Measurements from ENCODE around the gene DLX1. TPM values are rescaled to one million over a fixed set of nuclear protein-coding genes. Genes with fewer than 3 reads are reported as not detected.

The DLX1 gene
- total and polyA plus RNA-seq, 9 of the 15 experiments (the other 6 are each of a cell fraction or from before 2014, with no cell fraction given), result 1.9 to 26.2 (median 9.6) TPM

DNA sequence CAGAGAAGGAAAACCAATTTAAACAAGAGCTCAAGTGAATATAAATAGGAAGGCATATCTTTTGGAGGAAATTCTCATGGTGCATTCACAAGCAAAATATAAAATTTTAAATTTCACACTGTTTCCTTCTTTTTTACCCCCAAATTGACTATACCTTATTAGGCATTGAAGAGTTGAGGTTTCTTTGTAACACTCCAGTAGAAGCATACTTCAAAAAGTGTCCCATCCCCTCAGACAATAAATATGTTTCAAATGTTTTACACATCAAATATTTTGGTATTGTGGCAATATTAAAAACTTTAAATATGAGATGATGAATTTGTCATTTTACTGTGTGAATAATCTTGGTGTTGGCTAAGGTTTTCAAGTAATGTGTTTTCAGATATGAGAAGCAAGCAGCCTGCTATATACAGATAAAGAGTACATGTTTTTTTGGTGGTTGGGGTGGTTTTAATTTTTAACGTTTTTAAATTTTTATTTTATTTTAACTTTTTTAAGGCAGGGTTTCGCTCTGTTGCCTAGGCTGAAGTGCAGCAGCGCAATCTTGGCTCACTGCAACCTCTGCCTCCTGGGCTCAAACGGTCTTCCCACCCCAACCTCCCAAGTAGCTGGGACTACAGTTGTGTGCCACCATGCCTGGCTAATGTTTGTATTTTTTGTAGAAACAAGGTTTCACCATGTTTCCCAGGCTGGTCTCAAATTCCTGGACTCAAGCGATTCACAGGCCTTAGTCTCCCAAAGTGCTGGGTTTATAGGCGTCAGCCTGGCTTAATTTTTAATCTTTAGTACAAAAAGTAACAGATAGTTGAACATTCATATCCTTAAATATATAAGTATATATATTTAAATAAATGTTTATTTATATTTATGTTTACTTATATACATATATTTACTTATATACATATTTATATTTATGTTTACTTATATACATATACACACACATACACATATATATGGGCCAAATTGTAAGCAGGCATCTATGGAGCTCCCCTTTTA lies 36.5 kb upstream of the DLX1 start (continued):
- peak; percentile 35; the same call in 1 of the 2 replicates for TF ChIP-seq GATAD2B (IDR thresholded peaks at IDR 0.05; ENCODE audit: borderline replicate concordance)
- TF ChIP-seq, protein P1, sequence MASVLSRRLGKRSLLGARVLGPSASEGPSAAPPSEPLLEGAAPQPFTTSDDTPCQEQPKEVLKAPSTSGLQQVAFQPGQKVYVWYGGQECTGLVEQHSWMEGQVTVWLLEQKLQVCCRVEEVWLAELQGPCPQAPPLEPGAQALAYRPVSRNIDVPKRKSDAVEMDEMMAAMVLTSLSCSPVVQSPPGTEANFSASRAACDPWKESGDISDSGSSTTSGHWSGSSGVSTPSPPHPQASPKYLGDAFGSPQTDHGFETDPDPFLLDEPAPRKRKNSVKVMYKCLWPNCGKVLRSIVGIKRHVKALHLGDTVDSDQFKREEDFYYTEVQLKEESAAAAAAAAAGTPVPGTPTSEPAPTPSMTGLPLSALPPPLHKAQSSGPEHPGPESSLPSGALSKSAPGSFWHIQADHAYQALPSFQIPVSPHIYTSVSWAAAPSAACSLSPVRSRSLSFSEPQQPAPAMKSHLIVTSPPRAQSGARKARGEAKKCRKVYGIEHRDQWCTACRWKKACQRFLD (CRISPR knock-in tag; IDR thresholded peaks at IDR 0.05), result peak; percentile 12; the same call in 1 of the 2 replicates
- TF ChIP-seq CBFA2T2 (conservative IDR thresholded peaks at IDR 0.05), result no peak; the same call in 1 of the 2 replicates
- 0 out of 2 replicates have a peak, but pooled peaks have one; percentile 59 for TF ChIP-seq ZNF197 (CRISPR knock-in tag; IDR thresholded peaks at IDR 0.05; ENCODE audit: low read depth)
- TF ChIP-seq HDAC3 (IDR thresholded peaks at IDR 0.05; ENCODE audit: borderline replicate concordance, partially characterized antibody), result peak; percentile 46
- TF ChIP-seq, protein P2, sequence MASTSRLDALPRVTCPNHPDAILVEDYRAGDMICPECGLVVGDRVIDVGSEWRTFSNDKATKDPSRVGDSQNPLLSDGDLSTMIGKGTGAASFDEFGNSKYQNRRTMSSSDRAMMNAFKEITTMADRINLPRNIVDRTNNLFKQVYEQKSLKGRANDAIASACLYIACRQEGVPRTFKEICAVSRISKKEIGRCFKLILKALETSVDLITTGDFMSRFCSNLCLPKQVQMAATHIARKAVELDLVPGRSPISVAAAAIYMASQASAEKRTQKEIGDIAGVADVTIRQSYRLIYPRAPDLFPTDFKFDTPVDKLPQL (IDR thresholded peaks at IDR 0.05; ENCODE audit: extremely low read depth, insufficient read length), result no peak
- TF ChIP-seq, protein P3, sequence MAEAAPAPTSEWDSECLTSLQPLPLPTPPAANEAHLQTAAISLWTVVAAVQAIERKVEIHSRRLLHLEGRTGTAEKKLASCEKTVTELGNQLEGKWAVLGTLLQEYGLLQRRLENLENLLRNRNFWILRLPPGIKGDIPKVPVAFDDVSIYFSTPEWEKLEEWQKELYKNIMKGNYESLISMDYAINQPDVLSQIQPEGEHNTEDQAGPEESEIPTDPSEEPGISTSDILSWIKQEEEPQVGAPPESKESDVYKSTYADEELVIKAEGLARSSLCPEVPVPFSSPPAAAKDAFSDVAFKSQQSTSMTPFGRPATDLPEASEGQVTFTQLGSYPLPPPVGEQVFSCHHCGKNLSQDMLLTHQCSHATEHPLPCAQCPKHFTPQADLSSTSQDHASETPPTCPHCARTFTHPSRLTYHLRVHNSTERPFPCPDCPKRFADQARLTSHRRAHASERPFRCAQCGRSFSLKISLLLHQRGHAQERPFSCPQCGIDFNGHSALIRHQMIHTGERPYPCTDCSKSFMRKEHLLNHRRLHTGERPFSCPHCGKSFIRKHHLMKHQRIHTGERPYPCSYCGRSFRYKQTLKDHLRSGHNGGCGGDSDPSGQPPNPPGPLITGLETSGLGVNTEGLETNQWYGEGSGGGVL (CRISPR knock-in tag; IDR thresholded peaks at IDR 0.05), result no peak
- peak; percentile 9; the same call in 1 of the 2 replicates for TF ChIP-seq GABPA (tag; conservative IDR thresholded peaks at IDR 0.05; ENCODE audit: low read depth)
- TF ChIP-seq, protein P4, sequence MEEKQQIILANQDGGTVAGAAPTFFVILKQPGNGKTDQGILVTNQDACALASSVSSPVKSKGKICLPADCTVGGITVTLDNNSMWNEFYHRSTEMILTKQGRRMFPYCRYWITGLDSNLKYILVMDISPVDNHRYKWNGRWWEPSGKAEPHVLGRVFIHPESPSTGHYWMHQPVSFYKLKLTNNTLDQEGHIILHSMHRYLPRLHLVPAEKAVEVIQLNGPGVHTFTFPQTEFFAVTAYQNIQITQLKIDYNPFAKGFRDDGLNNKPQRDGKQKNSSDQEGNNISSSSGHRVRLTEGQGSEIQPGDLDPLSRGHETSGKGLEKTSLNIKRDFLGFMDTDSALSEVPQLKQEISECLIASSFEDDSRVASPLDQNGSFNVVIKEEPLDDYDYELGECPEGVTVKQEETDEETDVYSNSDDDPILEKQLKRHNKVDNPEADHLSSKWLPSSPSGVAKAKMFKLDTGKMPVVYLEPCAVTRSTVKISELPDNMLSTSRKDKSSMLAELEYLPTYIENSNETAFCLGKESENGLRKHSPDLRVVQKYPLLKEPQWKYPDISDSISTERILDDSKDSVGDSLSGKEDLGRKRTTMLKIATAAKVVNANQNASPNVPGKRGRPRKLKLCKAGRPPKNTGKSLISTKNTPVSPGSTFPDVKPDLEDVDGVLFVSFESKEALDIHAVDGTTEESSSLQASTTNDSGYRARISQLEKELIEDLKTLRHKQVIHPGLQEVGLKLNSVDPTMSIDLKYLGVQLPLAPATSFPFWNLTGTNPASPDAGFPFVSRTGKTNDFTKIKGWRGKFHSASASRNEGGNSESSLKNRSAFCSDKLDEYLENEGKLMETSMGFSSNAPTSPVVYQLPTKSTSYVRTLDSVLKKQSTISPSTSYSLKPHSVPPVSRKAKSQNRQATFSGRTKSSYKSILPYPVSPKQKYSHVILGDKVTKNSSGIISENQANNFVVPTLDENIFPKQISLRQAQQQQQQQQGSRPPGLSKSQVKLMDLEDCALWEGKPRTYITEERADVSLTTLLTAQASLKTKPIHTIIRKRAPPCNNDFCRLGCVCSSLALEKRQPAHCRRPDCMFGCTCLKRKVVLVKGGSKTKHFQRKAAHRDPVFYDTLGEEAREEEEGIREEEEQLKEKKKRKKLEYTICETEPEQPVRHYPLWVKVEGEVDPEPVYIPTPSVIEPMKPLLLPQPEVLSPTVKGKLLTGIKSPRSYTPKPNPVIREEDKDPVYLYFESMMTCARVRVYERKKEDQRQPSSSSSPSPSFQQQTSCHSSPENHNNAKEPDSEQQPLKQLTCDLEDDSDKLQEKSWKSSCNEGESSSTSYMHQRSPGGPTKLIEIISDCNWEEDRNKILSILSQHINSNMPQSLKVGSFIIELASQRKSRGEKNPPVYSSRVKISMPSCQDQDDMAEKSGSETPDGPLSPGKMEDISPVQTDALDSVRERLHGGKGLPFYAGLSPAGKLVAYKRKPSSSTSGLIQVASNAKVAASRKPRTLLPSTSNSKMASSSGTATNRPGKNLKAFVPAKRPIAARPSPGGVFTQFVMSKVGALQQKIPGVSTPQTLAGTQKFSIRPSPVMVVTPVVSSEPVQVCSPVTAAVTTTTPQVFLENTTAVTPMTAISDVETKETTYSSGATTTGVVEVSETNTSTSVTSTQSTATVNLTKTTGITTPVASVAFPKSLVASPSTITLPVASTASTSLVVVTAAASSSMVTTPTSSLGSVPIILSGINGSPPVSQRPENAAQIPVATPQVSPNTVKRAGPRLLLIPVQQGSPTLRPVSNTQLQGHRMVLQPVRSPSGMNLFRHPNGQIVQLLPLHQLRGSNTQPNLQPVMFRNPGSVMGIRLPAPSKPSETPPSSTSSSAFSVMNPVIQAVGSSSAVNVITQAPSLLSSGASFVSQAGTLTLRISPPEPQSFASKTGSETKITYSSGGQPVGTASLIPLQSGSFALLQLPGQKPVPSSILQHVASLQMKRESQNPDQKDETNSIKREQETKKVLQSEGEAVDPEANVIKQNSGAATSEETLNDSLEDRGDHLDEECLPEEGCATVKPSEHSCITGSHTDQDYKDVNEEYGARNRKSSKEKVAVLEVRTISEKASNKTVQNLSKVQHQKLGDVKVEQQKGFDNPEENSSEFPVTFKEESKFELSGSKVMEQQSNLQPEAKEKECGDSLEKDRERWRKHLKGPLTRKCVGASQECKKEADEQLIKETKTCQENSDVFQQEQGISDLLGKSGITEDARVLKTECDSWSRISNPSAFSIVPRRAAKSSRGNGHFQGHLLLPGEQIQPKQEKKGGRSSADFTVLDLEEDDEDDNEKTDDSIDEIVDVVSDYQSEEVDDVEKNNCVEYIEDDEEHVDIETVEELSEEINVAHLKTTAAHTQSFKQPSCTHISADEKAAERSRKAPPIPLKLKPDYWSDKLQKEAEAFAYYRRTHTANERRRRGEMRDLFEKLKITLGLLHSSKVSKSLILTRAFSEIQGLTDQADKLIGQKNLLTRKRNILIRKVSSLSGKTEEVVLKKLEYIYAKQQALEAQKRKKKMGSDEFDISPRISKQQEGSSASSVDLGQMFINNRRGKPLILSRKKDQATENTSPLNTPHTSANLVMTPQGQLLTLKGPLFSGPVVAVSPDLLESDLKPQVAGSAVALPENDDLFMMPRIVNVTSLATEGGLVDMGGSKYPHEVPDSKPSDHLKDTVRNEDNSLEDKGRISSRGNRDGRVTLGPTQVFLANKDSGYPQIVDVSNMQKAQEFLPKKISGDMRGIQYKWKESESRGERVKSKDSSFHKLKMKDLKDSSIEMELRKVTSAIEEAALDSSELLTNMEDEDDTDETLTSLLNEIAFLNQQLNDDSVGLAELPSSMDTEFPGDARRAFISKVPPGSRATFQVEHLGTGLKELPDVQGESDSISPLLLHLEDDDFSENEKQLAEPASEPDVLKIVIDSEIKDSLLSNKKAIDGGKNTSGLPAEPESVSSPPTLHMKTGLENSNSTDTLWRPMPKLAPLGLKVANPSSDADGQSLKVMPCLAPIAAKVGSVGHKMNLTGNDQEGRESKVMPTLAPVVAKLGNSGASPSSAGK (IDR thresholded peaks at IDR 0.05), result no peak; the same call in 1 of the 2 replicates

All from K562 (cell line).